ENCODE measurements around the gene MVD. TPM values are rescaled to one million over a fixed set of nuclear protein-coding genes. Genes with fewer than 3 reads are reported as not detected.

Gene MVD
- total and polyA plus RNA-seq, 10 of the 15 experiments (the other 5 are each of a cell fraction or from before 2014, with no cell fraction given), result 5.0 to 147 (median 65.0) TPM

GRCh38 chr16:88706965-88707826, 44.3 kb upstream of the MVD start:
- H3K27ac ChIP-seq (ENCODE audit: control insufficient read depth, insufficient read depth), result peak overlapping the region; percentile 20; the same call in 1 of the 2 replicates
- H3K9ac ChIP-seq (ENCODE audit: control insufficient read depth, insufficient read depth, low read length), result peak overlapping the region; percentile 76
- WGBS (ENCODE audit: insufficient coverage, insufficient replicate concordance, low lambda C conversion rate, missing lambda C conversion rate), result 19% methylated on average over 17 of the region's 17 CpGs
- TF ChIP-seq ZNF687 (IDR thresholded peaks at IDR 0.05), result no peak
- no peak for TF ChIP-seq ZBTB40 (IDR thresholded peaks at IDR 0.05; ENCODE audit: borderline replicate concordance)
- no peak for TF ChIP-seq MTA2 (IDR thresholded peaks at IDR 0.05; ENCODE audit: low read depth)
- RAD21 ChIA-PET (ENCODE audit: unreplicated experiment), result interaction anchor here (1.1 to 1.3 kb wide), 2 partner anchors 30 to 44 kb away, joined by 3 to 4 read pairs; partner anchors contain the start of gene MVD
- no peaks in the 10 kb centered on the region for H4K20me1 ChIP-seq (ENCODE audit: control insufficient read depth, insufficient read depth)
- no peaks in the 10 kb centered on the region for H3K9me3 ChIP-seq (replicated peaks; ENCODE audit: control insufficient read depth, insufficient read depth, low read length)
- no peak for DNase-seq (ENCODE audit: low read depth, low spot score)
- no peak for FAIRE-seq
- no peaks in the 10 kb centered on the region for H3K27me3 ChIP-seq (replicated peaks in 1 of 2; ENCODE audit: control insufficient read depth in 2 of 2, insufficient read depth in 2 of 2, low read length in 1 of 2)
- CTCF ChIA-PET, result interaction anchor here (0.7 to 1.9 kb wide), 5 partner anchors 26 to 150 kb away, joined by 3 to 13 read pairs (median 4); partner anchors contain the start of genes APRT and TRAPPC2L
- H3K36me3 ChIP-seq (ENCODE audit: control insufficient read depth in 2 of 2, insufficient read depth in 2 of 2, low read length in 1 of 2), result no peaks in the 10 kb centered on the region; a peak in 2 of 4 replicates
- SMC1A ChIA-PET (ENCODE audit: uncharacterized antibody, unreplicated experiment), result interaction anchor here (1.1 to 1.2 kb wide), 3 partner anchors 22 to 74 kb away, joined by 3 to 5 read pairs (median 5); no protein-coding TSS in a partner anchor
- ATAC-seq, result no peak
- intact Hi-C loops (cut with micrococcal nuclease; ENCODE audit: unreplicated experiment), result loop anchor here (2.0 kb wide), 1 partner anchor 56 kb away; the partner anchor contains the start of gene CYBA
- in situ Hi-C loops (cut with MboI), result no loop called here
- peak overlapping the region; percentile 3; the same call in 1 of the 2 replicates for H2AFZ ChIP-seq (ENCODE audit: control insufficient read depth, low read depth, low read length)
- no TSS peak for BruUV-seq (replicated peaks)
- POLR2A ChIA-PET, result interaction anchor here (1.0 kb wide), 1 partner anchor 8 kb away, joined by 3 read pairs; no protein-coding TSS in a partner anchor
- H3K4me2 ChIP-seq (ENCODE audit: control insufficient read depth, insufficient read depth), result peak overlapping the region; percentile 72
- peaks cover 41% of the 10 kb centered on the region for H3K79me2 ChIP-seq (ENCODE audit: control insufficient read depth, insufficient read depth, low read length)
- H3K4me1 ChIP-seq (ENCODE audit: control insufficient read depth, insufficient read depth, low read length), result peaks cover 31% of the 10 kb centered on the region
- peak overlapping the region; percentile 73 for H3K4me3 ChIP-seq

Measured in GM12878 (cell line).